ENCODE results near the gene UNC5A.

DNA sequence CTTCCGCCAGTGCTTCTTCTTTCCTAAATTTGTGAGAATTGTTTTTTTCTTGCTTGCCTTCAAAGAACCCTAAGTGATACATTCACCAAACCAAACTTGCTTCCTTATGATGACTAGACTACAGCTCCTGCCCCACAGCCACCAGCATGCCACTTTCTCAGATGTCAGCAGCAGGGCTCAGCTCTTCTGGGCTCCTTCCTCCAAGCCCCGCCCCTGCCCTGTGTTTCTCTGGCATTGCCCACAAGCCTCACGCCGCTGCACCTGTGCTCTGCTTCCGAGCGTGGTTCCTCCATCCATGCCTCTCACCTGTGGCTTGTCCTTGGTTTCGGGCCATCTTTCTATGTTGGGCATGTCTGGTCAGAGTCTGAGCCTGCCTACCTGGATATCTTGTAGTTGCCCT is 10.6 kb downstream of the UNC5A start:
- TF ChIP-seq EZH2 (IDR thresholded peaks at IDR 0.05; ENCODE audit: borderline replicate concordance, low read depth, low read length, severe bottlenecking): no peak
- TF ChIP-seq CTCF (IDR thresholded peaks at IDR 0.05; ENCODE audit: borderline replicate concordance, extremely low read depth, low read length, poor library complexity, severe bottlenecking): no peak
